Lower lobe of right lung (tissue), 2 donors: Measurements from ENCODE around the gene GPD1. TPM values are rescaled to one million over a fixed set of nuclear protein-coding genes. Genes with fewer than 3 reads are reported as not detected.
A peak's percentile ranks its signal among the peaks of the same experiment; 100 is the strongest.

Experiments
- ATAC-seq, 2 donors: fragments of 200-7000 bp; cut with Tn5 transposase; one replicate each; pipeline ENCODE4 v1.9.1; 2020 to 2022; ENCODE audit warnings: mild to moderate bottlenecking in 2 of 2, moderate library complexity in 2 of 2
- DNase-seq: peaks from one replicate; pipeline ENCODE4 v3.0.0-alpha.2; 2020
- H3K27ac ChIP-seq: fragments of 200-600 bp; one replicate; pipeline ENCODE4 v1.8.0; 2022
- H3K27me3 ChIP-seq: fragments of 200-600 bp; one replicate; pipeline ENCODE4 v1.8.0; 2022; ENCODE audit warnings: low read depth
- H3K36me3 ChIP-seq: fragments of 200-600 bp; one replicate; pipeline ENCODE4 v1.8.0; 2022; ENCODE audit warnings: mild to moderate bottlenecking
- H3K4me1 ChIP-seq: fragments of 200-600 bp; one replicate; pipeline ENCODE4 v1.8.0; 2022
- H3K4me3 ChIP-seq: fragments of 200-600 bp; one replicate; pipeline ENCODE4 v1.8.0; 2022; ENCODE audit warnings: mild to moderate bottlenecking
- H3K9me3 ChIP-seq: fragments of 200-600 bp; one replicate; pipeline ENCODE4 v1.8.0; 2022
- CTCF ChIP-seq: fragments of 200-600 bp; IDR thresholded peaks from one replicate; pipeline ENCODE4 v1.8.0; 2022; ENCODE audit warnings: antibody characterized with exemption, mild to moderate bottlenecking
- intact Hi-C: fragments of 100-400 bp; cut with DNase I; formaldehyde crosslinking; loops from one replicate; pipeline ENCODE4 v1.11.0; 2022
- total RNA-seq: library from RNA; stranded (reverse); fragmentation: NEBNext Ultra II Directional; extraction: Animal tissue kit (Norgen Biotek cat#: 25700); gene quantifications from one replicate; pipeline ENCODE4 v1.2.1, GENCODE V29; 2021
- donor health status: DM: no; HTN: yes; CAD: no; lungs with severe emphysema.

The GPD1 gene
- total RNA-seq, 1 donor from 2014 or later, result 67.0 TPM

- Histone ChIP-seq H3K27me3 (no peaks in the 10 kb centered on the region), H3K36me3 (no peaks in the 10 kb centered on the region), H3K4me3 (no peak overlapping the region), H3K9me3 (no peaks in the 10 kb centered on the region), H3K27ac (no peak overlapping the region), H3K4me1 (peaks cover 35% of the 10 kb centered on the region)
- no peak for DNase-seq
- ATAC-seq, result no peak
- no peak for TF ChIP-seq CTCF
- intact Hi-C loops, result no loop called here
Observed at GRCh38 chr12:50105913-50106450, 2.2 kb downstream of the GPD1 start.

GRCh38 chr12:50106907-50107306 lies 3.1 kb downstream of the GPD1 start:
- no peak for TF ChIP-seq CTCF
- Histone ChIP-seq H3K9me3 (no peaks in the 10 kb centered on the region), H3K27ac (no peak overlapping the region), H3K4me3 (no peak overlapping the region), H3K4me1 (peaks cover 40% of the 10 kb centered on the region), H3K36me3 (no peaks in the 10 kb centered on the region), H3K27me3 (no peaks in the 10 kb centered on the region)
- DNase-seq, result no peak
- intact Hi-C loops, result no loop called here
- no peak for ATAC-seq

GRCh38 chr12:50107416-50108268 lies 3.8 kb downstream of the GPD1 start:
- ATAC-seq (no peak), DNase-seq (no peak)
- no peaks in the 10 kb centered on the region for H3K36me3 ChIP-seq
- intact Hi-C loops, result no loop called here
- no peak for TF ChIP-seq CTCF
- no peak overlapping the region for H3K27ac ChIP-seq
- H3K9me3 ChIP-seq, result no peaks in the 10 kb centered on the region
- H3K27me3 ChIP-seq, result no peaks in the 10 kb centered on the region
- peaks cover 40% of the 10 kb centered on the region for H3K4me1 ChIP-seq
- no peak overlapping the region for H3K4me3 ChIP-seq

DNA sequence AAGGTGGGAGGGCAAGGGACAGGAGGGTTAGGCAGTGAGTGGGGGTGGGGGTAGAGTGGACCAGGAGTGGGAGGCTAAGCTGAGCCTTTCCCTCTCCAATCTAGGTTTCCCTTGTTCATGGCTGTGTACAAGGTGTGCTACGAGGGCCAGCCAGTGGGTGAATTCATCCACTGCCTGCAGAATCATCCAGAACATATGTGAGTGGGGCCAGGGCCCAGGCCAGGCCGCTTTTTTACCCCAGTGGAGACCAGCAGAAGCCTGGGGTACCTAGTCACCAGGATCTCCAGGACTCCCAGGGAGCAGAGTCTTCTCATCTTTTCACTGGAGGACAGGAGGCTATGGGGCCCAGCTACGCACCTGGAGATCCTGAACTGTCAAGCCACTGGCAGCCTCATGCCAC lies 5.5 kb downstream of the GPD1 start:
- H3K27ac ChIP-seq, result peak overlapping the region; percentile 97
- DNase-seq, result no peak

GRCh38 chr12:50110127-50110761 lies 6.4 kb downstream of the GPD1 start:
- Histone ChIP-seq H3K9me3 (no peaks in the 10 kb centered on the region), H3K36me3 (peaks cover 11% of the 10 kb centered on the region), H3K4me3 (peak overlapping the region; percentile 33), H3K4me1 (peaks cover 41% of the 10 kb centered on the region), H3K27ac (peak overlapping the region; percentile 97), H3K27me3 (no peaks in the 10 kb centered on the region)
- intact Hi-C loops, result no loop called here
- no peak for TF ChIP-seq CTCF
- ATAC-seq (peak; percentile 1), DNase-seq (peak; percentile 78)

More for the DNA sequence above, 5.5 kb downstream of the GPD1 start:
- Histone ChIP-seq H3K9me3 (no peaks in the 10 kb centered on the region), H3K27me3 (no peaks in the 10 kb centered on the region), H3K36me3 (peaks cover 6% of the 10 kb centered on the region), H3K4me1 (peaks cover 45% of the 10 kb centered on the region), H3K4me3 (no peak overlapping the region)
- TF ChIP-seq CTCF, result no peak
- ATAC-seq, result no peak
- intact Hi-C loops, result no loop called here
